Gastroesophageal sphincter (tissue), 4 donors: ENCODE data around the gene GALNT17. TPM values are rescaled to one million over a fixed set of nuclear protein-coding genes. Genes with fewer than 3 reads are reported as not detected.

Source experiments
- ATAC-seq: fragments of 150-250 bp; one replicate; pipeline ENCODE4 v1.9.1; 2016; ENCODE audit warnings: mild to moderate bottlenecking, moderate library complexity
- H3K27ac ChIP-seq, 4 donors: fragments of 200-600 bp; sonication (generic) in 3 of 4; 1 replicate in 3 of 4; 2 replicates in 1 of 4; pipeline ENCODE4 v1.5.1; 2016 to 2019
- H3K27me3 ChIP-seq: fragments of 200-600 bp; sonication (generic); one replicate; pipeline ENCODE4 v1.5.1; 2019
- H3K36me3 ChIP-seq, 2 donors: fragments of 200-600 bp; sonication (generic); one replicate each; pipeline ENCODE4 v1.5.1; 2019; ENCODE audit warnings: control low read depth in 1 of 2
- H3K4me1 ChIP-seq, 3 donors: fragments of 200-600 bp; sonication (generic); 1 replicate in 2 of 3; 2 replicates in 1 of 3; pipeline ENCODE4 v1.5.1; 2016 to 2019; ENCODE audit warnings: control low read depth in 2 of 3
- H3K4me3 ChIP-seq, 2 donors: fragments of 200-600 bp; sonication (generic); one replicate each; pipeline ENCODE4 v1.5.1; 2019; ENCODE audit warnings: mild to moderate bottlenecking in 1 of 2, moderate library complexity in 1 of 2
- H3K9me3 ChIP-seq, 3 donors: fragments of 200-600 bp; sonication (generic); one replicate each; pipeline ENCODE4 v1.5.1; 2017 to 2019; ENCODE audit warnings: control low read depth in 2 of 3
- EP300 ChIP-seq: sonication (generic); formaldehyde crosslinking; IDR thresholded peaks from one replicate; pipeline ENCODE4 v1.6.1; 2017; ENCODE audit warnings: antibody characterized with exemption, mild to moderate bottlenecking
- POLR2A ChIP-seq, 2 donors: fragments of 450-650 bp; IDR thresholded peaks; one replicate each; pipeline ENCODE4 v1.6.1; 2017; ENCODE audit warnings: antibody characterized with exemption in 2 of 2, mild to moderate bottlenecking in 2 of 2, moderate library complexity in 1 of 2
- POLR2AphosphoS5 ChIP-seq: sonication (generic); formaldehyde crosslinking; IDR thresholded peaks from one replicate; pipeline ENCODE4 v1.6.1; 2017; ENCODE audit warnings: antibody characterized with exemption
- WGBS, 2 donors: methylation state at CpG; one replicate each; pipeline ENCODE4 v1.1.5; 2018; ENCODE audit warnings: low coverage in 1 of 2; 5-methylcytosine and 5-hydroxymethylcytosine counted together
- total RNA-seq, 4 donors: library from RNA; depleted of rRNA; stranded (reverse); fragments of >200 nt; gene quantifications; one replicate each; pipeline ENCODE4 v1.1.0, GENCODE V29; 2016
- TF ChIP-seq, protein P1 (sequence below), 4 experiments: fragments of 200-600 bp in 2 of 4; fragments of 450-650 bp in 2 of 4; sonication (generic) in 1 of 4; IDR thresholded peaks; one replicate each; pipeline ENCODE4 v1.5.1; 2017 to 2019; ENCODE audit warnings: antibody characterized with exemption in 4 of 4, mild to moderate bottlenecking in 2 of 4, moderate library complexity in 2 of 4

Gene GALNT17
- total RNA-seq, 4 donors from 2014 or later = 16.7 to 93.2 (median 34.8) TPM

DNA sequence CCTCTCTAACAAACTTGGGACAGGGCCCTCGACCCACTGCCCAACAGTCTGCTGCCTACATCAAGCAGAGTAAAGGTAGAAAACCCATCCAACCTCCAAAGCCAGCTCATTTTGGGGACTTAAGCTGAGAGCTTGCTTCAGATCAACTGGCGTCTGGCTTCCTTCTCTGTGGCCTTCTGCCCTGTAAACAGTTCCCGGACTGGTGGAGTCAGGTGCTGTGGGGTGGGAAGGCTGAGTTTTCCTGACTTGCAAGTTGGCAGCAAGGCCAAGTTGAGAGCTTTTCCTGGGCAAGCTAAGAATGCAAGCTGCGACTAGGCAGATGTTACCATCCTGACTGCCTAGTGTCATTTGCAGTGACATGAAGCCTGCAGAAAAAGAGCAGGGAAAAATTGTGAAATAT, 3.7 kb downstream of the GALNT17 start:
- TF ChIP-seq POLR2AphosphoS5 (peak; percentile 31), EP300 (no peak)
- Histone ChIP-seq H3K27ac (peak overlapping the region in 2 of 4 donors; percentile 30 to 49), H3K36me3 (peaks cover 0 to 7% of the 10 kb centered on the region in 2 donors), H3K27me3 (peaks cover 22% of the 10 kb centered on the region), H3K4me1 (peaks cover 0 to 51% (median 0%) of the 10 kb centered on the region in 3 donors), H3K9me3 (no peaks in the 10 kb centered on the region), H3K4me3 (no peak overlapping the region)
- WGBS, 2 donors = 57% methylated on average over 1 of the region's 4 CpGs; no CpG with 5 or more reads in 1 of the 2 donors
- no peak for ATAC-seq

DNA sequence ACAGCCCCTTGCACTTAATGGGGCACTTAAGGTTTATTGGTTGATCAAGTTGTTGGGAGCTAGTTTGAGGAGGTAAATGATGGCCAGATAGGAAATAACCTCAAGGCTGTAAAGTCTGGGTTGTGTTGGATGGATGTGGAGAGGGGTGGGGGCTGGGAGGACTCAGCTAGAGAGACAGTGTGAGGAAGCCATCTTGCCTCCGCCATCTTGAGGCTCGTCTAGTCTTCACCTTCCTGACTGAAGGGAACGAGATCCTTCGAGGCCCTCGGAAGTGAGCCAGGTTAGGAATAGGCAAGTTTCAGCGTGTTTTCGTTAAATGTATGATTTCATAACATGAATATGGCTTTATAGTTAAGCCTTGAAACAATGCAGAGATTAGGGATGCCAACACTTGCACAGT, 5.5 kb downstream of the GALNT17 start:
- H3K4me1 ChIP-seq = peaks cover 0 to 35% (median 0%) of the 10 kb centered on the region in 3 donors
- 90 to 100% methylated on average over 2 to 5 of the region's 7 CpGs for WGBS, 2 donors
- peaks cover 8% of the 10 kb centered on the region for H3K27me3 ChIP-seq
- TF ChIP-seq POLR2AphosphoS5 (no peak), POLR2A (IDR thresholded peaks at IDR 0.05) (no peak), EP300 (no peak)
- TF ChIP-seq, protein P1, sequence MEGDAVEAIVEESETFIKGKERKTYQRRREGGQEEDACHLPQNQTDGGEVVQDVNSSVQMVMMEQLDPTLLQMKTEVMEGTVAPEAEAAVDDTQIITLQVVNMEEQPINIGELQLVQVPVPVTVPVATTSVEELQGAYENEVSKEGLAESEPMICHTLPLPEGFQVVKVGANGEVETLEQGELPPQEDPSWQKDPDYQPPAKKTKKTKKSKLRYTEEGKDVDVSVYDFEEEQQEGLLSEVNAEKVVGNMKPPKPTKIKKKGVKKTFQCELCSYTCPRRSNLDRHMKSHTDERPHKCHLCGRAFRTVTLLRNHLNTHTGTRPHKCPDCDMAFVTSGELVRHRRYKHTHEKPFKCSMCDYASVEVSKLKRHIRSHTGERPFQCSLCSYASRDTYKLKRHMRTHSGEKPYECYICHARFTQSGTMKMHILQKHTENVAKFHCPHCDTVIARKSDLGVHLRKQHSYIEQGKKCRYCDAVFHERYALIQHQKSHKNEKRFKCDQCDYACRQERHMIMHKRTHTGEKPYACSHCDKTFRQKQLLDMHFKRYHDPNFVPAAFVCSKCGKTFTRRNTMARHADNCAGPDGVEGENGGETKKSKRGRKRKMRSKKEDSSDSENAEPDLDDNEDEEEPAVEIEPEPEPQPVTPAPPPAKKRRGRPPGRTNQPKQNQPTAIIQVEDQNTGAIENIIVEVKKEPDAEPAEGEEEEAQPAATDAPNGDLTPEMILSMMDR (IDR thresholded peaks at IDR 0.05) = no peak
- H3K36me3 ChIP-seq = peaks cover 0 to 7% of the 10 kb centered on the region in 2 donors
- H3K4me3 ChIP-seq = no peak overlapping the region
- ATAC-seq = no peak
- H3K27ac ChIP-seq = no peak overlapping the region
- H3K9me3 ChIP-seq = no peaks in the 10 kb centered on the region

DNA sequence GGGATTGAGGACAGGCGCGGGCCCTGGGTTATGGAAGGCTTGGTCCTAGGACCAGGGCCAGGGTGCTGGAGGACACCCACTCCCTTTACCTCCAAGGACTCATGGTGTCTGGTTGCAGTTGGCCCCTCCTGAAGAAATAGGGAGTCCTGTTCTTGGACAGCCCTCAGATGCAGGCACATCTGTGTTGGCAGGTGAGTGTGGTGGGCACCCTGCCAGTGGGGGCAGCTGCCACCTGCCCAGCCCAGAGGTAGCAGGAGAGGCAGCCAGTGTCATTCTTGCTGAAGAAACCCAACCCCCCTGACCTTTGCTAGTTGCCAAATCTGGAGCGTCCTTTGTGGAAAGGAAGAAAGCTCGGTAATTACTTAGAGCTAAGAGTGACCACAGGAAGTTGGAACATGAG, 8.3 kb downstream of the GALNT17 start:
- ATAC-seq = no peak
- H3K36me3 ChIP-seq = peaks cover 0 to 7% of the 10 kb centered on the region in 2 donors
- TF ChIP-seq POLR2A (IDR thresholded peaks at IDR 0.05) (no peak), EP300 (no peak), POLR2AphosphoS5 (no peak)
- TF ChIP-seq, protein P1 (IDR thresholded peaks at IDR 0.05) = no peak
- H3K4me1 ChIP-seq = peaks cover 0 to 12% (median 0%) of the 10 kb centered on the region in 3 donors
- H3K27me3 ChIP-seq = no peaks in the 10 kb centered on the region
- H3K9me3 ChIP-seq = no peaks in the 10 kb centered on the region
- H3K27ac ChIP-seq = no peak overlapping the region
- WGBS, 2 donors = 80 to 81% methylated on average over 2 to 4 of the region's 4 CpGs
- no peak overlapping the region for H3K4me3 ChIP-seq

DNA sequence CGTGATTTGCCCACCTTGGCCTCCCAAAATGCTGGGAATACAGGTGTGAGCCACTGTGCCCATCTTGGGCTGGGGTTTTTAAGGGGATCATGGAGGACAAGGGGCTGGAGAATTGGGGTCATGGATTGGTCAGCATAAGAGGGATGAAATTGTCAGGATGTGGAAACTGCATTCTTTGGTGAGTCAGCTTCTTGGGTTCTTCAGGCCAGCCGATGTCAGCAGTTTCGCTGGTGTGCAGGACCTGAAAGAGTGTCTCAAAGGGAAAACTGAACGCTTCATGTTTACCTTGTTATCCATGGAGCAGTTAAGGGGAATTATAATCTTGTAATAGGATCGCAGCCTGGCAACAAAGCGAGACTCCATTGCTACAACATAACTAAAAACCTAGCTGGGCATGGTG, 13.0 kb downstream of the GALNT17 start:
- no peak overlapping the region for H3K4me3 ChIP-seq
- H3K36me3 ChIP-seq = peaks cover 0 to 6% of the 10 kb centered on the region in 2 donors
- TF ChIP-seq POLR2AphosphoS5 = no peak
- TF ChIP-seq POLR2A (IDR thresholded peaks at IDR 0.05) = no peak
- no peak for TF ChIP-seq EP300
- TF ChIP-seq, protein P1 (IDR thresholded peaks at IDR 0.05) = no peak
- H3K27ac ChIP-seq = no peak overlapping the region
- H3K9me3 ChIP-seq = no peaks in the 10 kb centered on the region
- WGBS, 2 donors = 67 to 87% methylated on average over 2 to 3 of the region's 6 CpGs
- ATAC-seq = no peak
- no peaks in the 10 kb centered on the region for H3K27me3 ChIP-seq
- peaks cover 0 to 12% (median 0%) of the 10 kb centered on the region in 3 donors for H3K4me1 ChIP-seq

DNA sequence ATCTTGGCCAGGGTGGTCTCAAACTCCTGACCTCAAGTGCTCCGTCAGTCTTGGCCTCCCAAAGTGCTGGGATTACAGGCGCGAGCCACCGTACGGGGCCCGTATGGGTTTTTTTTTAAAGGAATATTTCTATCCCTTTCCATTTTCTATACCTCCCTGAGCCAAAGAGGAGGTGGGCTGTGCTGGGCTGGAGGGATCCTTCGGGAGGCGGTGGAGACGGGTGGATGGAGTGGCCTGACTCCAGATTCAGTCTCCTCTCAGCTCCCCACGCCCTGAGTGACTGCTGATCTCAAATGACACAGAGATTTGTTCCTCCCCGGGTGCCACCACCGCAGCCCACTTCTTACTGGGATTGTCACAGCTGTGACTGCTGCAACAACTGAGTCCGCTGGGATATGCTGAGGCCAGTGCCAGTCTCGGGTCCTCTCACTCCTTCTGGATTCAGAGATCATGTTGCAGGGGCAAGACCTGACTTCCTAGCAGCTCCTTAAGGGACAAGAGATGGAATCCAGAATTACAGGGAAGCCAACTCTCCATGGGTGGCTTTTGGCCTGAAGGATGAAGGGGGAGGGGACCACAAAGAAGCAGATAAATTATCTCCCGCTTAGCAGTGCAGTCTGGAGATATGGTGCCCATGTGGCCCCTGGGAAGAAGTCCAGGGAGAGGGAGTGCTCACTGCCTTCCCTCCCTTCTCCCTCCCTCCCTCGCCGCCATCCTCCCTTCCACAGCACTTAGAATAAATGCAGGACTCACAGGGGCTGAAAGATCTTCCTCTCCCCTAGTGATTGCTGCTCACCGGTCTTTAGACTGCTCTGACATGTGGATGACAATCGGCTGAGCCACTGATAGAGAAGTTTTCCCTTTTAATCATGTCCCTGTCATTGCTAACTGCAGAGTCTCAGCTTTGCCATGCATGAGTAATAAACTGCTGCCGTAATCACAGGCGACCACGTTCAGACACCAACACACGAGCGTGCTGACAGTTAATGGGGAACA, 14.3 kb downstream of the GALNT17 start:
- Histone ChIP-seq H3K9me3 (no peaks in the 10 kb centered on the region), H3K4me1 (peaks cover 0 to 12% (median 0%) of the 10 kb centered on the region in 3 donors), H3K36me3 (no peaks in the 10 kb centered on the region), H3K27me3 (no peaks in the 10 kb centered on the region), H3K27ac (no peak overlapping the region), H3K4me3 (no peak overlapping the region)
- TF ChIP-seq POLR2A (IDR thresholded peaks at IDR 0.05) = no peak
- TF ChIP-seq, protein P1 (IDR thresholded peaks at IDR 0.05) = no peak
- no peak for TF ChIP-seq POLR2AphosphoS5
- TF ChIP-seq EP300 = no peak
- 50 to 64% methylated on average over 12 to 18 of the region's 24 CpGs for WGBS, 2 donors
- ATAC-seq = no peak
